ENCODE data around the gene MDM1. TPM values are rescaled to one million over a fixed set of nuclear protein-coding genes. Genes with fewer than 3 reads are reported as not detected.
A peak's percentile ranks its signal among the peaks of the same experiment; 100 is the strongest.

The MDM1 gene
- total RNA-seq, 2 donors from 2014 or later = 34.1 to 60.0 TPM

DNA sequence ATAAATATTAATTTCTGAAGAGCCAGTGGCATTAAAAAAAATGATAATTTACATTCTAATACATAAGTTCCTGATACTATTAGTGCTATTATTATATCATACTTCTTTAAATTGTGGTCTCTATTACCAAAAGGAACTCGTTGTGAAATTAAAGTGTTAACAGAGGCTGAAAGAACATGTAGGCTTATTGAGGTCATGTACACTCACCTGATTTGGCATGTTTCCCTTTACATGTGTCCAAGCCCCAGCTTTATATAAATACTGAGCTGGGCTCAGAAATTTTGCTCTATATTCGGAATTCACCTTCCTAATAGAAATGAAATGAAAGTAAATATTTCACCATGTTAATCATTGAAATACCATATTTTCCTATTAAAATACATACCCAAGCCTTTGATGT is 11.0 kb downstream of the MDM1 start:
- Mint-ChIP-seq H3K27me3 (no peaks in the 10 kb centered on the region), H3K9me3 (no peaks in the 10 kb centered on the region), H3K4me3 (no peak overlapping the region), H3K27ac (peak overlapping the region; percentile 7 to 74), H3K4me1 (ENCODE audit: low read depth in 2 of 2) (peaks cover 12 to 16% of the 10 kb centered on the region in 2 donors), H3K36me3 (peaks cover 23% of the 10 kb centered on the region)
- DNase-seq (ENCODE audit: low spot score) (no peak), ATAC-seq (no peak)

DNA sequence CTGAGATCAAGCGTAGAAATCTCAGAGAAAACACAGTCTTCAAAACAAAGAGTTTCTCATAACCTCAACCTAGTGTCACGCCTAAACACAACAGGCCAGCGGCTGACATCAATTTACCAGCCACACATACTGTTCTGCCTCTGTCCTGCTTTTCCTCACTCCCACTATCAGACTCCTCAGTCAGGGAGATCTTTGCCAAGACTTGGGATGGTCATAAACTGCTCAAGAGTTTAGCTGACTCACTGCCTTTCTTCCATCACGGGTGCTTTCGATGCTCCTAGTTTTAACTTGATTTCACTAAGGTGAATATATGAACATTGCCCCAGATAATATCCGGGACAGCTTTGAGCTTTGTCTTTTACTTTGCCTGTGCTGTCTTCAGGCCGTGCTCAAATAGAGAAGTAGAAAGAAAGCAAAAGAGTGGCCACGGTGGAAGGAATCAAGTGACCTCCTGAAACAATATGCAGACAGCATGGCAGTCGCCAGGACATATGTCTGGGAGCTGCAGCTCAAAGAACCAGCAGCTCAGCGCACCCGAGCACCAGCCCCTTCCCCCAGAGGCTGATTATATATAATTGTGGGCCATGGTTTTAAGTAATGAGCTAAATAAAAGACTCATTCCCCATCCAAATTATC is 12.1 kb downstream of the MDM1 start:
- Mint-ChIP-seq H3K36me3 (peaks cover 18% of the 10 kb centered on the region), H3K9me3 (no peaks in the 10 kb centered on the region), H3K27me3 (no peaks in the 10 kb centered on the region), H3K27ac (peak overlapping the region; percentile 7 to 74), H3K4me3 (no peak overlapping the region), H3K4me1 (ENCODE audit: low read depth in 2 of 2) (peaks cover 13 to 15% of the 10 kb centered on the region in 2 donors)
- DNase-seq (ENCODE audit: low spot score) (no peak), ATAC-seq (no peak)

DNA sequence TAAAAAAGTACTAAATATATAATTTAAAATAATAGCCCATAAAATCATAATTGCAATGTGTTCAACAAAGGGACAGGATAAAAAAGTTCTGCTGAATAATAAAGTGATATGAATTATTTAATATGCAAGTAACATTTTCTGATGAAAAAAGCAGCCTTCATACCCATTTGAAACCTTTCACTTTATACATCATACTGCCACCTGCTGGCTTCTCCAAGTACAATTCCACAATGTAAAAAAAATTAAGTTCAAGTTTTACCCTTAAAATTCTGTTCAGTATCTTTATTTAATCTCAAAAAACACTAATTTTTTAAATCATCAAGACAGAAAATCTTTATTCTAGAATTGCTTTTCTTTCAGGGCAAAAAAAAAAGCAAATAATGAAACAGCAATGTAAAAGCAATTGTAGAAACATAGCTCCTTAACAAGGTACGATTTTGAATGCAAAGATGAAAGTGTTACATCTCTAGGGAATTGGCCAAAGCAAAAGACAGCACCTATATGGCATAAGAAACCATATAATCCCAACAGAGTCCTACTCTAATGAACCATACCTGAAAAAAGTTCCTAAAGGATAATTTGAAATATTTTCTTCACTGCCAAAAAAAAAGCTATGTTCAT is 15.0 kb downstream of the MDM1 start:
- Mint-ChIP-seq H3K36me3 (peaks cover 18% of the 10 kb centered on the region), H3K27ac (peak overlapping the region; percentile 36 to 80), H3K4me3 (peak overlapping the region; percentile 20), H3K27me3 (no peaks in the 10 kb centered on the region), H3K4me1 (ENCODE audit: low read depth in 2 of 2) (peaks cover 13 to 19% of the 10 kb centered on the region in 2 donors), H3K9me3 (no peaks in the 10 kb centered on the region)
- peak; percentile 61 for DNase-seq (ENCODE audit: low spot score)
- ATAC-seq = no peak

DNA sequence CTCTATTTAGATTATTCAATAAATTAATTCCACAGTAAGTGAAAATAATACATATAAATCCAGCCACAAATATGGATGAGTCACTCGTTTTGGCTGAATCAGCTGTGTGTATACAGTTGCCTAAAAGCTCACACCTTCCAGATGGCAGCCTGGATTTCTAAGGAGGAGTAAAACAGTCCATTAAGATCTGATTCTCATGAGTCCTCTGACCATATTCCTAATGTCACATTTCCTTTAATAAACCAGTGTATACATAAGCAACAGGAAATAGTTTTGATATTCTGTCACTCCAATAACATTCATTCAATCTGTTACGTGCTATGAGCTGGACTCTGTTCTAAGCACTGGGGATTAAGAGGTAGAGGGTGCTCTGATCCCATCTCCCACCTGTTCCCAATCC is 21.8 kb downstream of the MDM1 start:
- peaks cover 12 to 25% of the 10 kb centered on the region in 2 donors for H3K4me1 Mint-ChIP-seq (ENCODE audit: low read depth in 2 of 2)
- no peaks in the 10 kb centered on the region for H3K9me3 Mint-ChIP-seq
- H3K27ac Mint-ChIP-seq = no peak overlapping the region
- peaks cover 37% of the 10 kb centered on the region for H3K36me3 Mint-ChIP-seq
- H3K27me3 Mint-ChIP-seq = no peaks in the 10 kb centered on the region
- DNase-seq (ENCODE audit: low spot score) (no peak), ATAC-seq (no peak)
- no peak overlapping the region for H3K4me3 Mint-ChIP-seq

DNA sequence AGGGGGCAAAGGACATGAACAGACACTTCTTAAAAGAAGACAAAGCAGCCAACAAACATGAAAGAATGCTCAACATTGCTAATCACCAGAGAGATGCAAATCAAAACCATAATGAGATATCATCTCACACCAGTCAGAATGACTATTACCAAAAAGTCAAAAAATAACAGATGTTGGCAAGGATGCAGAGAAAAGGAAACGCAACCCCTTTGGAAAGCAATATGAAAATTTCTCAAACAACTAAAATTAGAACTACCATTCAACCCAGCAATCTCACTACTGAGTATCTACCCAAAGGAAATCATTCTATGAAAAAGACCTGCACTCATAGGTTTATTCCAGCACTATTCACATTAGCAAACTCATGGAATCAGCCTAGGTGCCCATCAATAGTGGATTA is 25.6 kb downstream of the MDM1 start:
- H3K4me3 Mint-ChIP-seq = peak overlapping the region; percentile 25
- ATAC-seq = no peak
- H3K27me3 Mint-ChIP-seq = no peaks in the 10 kb centered on the region
- no peaks in the 10 kb centered on the region for H3K9me3 Mint-ChIP-seq
- no peak for DNase-seq (ENCODE audit: low spot score)
- H3K27ac Mint-ChIP-seq = peak overlapping the region; percentile 34 to 53
- peaks cover 11 to 36% of the 10 kb centered on the region in 2 donors for H3K4me1 Mint-ChIP-seq (ENCODE audit: low read depth in 2 of 2)
- H3K36me3 Mint-ChIP-seq = peaks cover 49% of the 10 kb centered on the region

DNA sequence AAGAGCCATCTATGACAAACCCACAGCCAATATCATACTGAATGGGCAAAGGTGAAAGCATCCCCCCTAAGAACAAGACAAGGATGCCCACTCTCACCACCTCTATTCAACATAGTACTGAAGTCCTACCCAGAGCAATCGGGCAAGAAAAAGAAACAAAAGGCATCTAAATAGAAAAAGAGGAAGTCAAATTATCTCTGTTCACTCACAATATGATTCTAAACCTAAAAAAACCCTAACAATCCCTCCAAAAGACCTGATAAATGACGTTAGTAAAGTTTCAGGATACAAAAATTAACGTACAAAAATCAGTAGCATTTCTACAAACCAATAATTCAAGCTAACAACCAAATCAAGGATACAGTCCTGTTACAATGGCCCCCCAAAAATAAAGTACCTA is 26.9 kb downstream of the MDM1 start:
- H3K36me3 Mint-ChIP-seq = peaks cover 62% of the 10 kb centered on the region
- DNase-seq (ENCODE audit: low spot score) (no peak), ATAC-seq (no peak)
- no peaks in the 10 kb centered on the region for H3K27me3 Mint-ChIP-seq
- peak overlapping the region; percentile 34 to 53 for H3K27ac Mint-ChIP-seq
- peaks cover 11 to 48% of the 10 kb centered on the region in 2 donors for H3K4me1 Mint-ChIP-seq (ENCODE audit: low read depth in 2 of 2)
- no peak overlapping the region for H3K4me3 Mint-ChIP-seq
- H3K9me3 Mint-ChIP-seq = no peaks in the 10 kb centered on the region

DNA sequence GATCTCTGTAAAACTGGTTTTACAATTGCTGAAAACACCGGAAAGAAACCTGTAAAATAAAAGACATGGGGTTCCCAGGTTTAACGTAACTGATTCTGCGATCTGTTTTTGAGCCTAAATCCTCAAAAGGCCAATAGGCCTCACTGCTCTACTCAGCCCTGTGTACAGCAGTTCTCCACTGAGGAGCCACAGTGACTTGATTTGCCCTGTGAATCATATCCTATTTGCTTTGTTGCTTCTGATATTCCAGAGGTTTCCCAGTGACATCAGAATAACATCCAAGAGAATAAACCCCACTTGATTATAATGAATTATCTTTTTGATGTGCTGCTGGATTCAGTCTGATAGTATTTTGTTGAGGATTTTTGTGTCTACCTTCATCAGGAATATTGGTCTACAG is 27.5 kb downstream of the MDM1 start:
- Mint-ChIP-seq H3K27ac (peak overlapping the region; percentile 34 to 53), H3K27me3 (no peaks in the 10 kb centered on the region), H3K36me3 (peaks cover 69% of the 10 kb centered on the region), H3K4me3 (no peak overlapping the region), H3K4me1 (ENCODE audit: low read depth in 2 of 2) (peaks cover 11 to 52% of the 10 kb centered on the region in 2 donors), H3K9me3 (no peaks in the 10 kb centered on the region)
- ATAC-seq (no peak), DNase-seq (ENCODE audit: low spot score) (no peak)

DNA sequence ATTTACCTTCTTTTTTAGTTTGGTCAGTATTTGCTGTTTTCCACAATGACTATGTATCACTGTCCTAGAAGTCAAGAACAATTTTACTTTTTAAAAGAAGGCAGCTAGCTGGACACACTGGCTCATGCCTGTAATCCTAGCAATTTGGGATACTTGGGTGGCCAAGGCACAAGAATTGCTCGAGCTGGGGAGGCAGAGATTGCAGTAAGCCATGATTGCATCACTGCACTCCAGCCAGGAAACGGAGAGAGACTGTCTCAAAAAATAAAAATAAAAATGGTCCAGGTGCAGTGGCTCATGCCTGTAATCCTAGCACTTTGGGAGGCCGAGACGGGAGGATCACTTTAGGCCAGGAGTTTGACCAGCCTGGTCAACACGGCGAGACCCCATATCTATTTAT is 28.3 kb downstream of the MDM1 start:
- Mint-ChIP-seq H3K27me3 (no peaks in the 10 kb centered on the region), H3K9me3 (no peaks in the 10 kb centered on the region), H3K27ac (no peak overlapping the region), H3K4me1 (ENCODE audit: low read depth in 2 of 2) (peaks cover 13 to 53% of the 10 kb centered on the region in 2 donors), H3K4me3 (no peak overlapping the region), H3K36me3 (peaks cover 71% of the 10 kb centered on the region)
- DNase-seq (ENCODE audit: low spot score) (no peak), ATAC-seq (no peak)

DNA sequence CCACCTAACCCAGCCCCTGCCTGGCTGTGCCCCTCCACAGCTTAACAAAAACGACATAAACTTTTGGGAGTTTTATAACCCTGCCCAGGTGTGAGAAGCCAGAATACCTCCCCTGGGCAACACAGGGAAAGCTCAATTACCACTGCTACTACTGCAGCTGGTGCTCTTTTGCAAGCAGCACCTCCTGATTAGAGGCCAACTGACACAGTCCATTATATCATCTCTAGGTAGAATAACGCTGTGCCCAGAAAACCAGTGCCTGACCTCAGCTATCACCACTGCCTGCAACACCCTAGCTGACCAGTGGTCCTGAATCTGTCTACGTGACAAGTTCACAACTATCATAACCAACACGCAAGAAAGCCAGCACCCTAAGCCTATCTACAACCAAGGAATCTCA is 34.2 kb downstream of the MDM1 start:
- H3K27me3 Mint-ChIP-seq = no peaks in the 10 kb centered on the region
- no peak overlapping the region for H3K27ac Mint-ChIP-seq
- peaks cover 9 to 28% of the 10 kb centered on the region in 2 donors for H3K4me1 Mint-ChIP-seq (ENCODE audit: low read depth in 2 of 2)
- DNase-seq (ENCODE audit: low spot score) = no peak
- no peaks in the 10 kb centered on the region for H3K9me3 Mint-ChIP-seq
- ATAC-seq = no peak
- no peak overlapping the region for H3K4me3 Mint-ChIP-seq
- peaks cover 49% of the 10 kb centered on the region for H3K36me3 Mint-ChIP-seq

DNA sequence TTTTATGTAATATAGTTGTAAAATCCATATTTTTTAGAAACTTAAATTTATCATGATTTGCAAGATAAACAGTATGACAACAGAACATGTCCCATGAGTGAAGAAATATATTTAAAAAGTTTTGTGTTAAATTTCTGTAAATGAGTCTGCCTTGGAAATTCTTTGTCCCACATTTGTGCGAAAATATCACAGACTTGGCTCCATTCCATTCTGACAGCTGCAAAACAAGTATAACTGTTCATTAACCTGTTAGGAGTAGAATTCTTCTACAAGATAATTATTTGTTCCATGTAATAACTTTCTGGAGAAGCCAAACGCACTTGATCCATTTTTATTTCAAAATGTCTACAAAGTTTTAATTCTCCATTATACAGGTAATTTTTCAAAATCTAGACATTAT is 37.9 kb downstream of the MDM1 start:
- ATAC-seq = no peak
- Mint-ChIP-seq H3K27me3 (no peaks in the 10 kb centered on the region), H3K36me3 (peaks cover 15% of the 10 kb centered on the region), H3K9me3 (no peaks in the 10 kb centered on the region), H3K4me1 (ENCODE audit: low read depth in 2 of 2) (peaks cover 8 to 16% of the 10 kb centered on the region in 2 donors), H3K4me3 (no peak overlapping the region), H3K27ac (no peak overlapping the region)
- no peak for DNase-seq (ENCODE audit: low spot score)

DNA sequence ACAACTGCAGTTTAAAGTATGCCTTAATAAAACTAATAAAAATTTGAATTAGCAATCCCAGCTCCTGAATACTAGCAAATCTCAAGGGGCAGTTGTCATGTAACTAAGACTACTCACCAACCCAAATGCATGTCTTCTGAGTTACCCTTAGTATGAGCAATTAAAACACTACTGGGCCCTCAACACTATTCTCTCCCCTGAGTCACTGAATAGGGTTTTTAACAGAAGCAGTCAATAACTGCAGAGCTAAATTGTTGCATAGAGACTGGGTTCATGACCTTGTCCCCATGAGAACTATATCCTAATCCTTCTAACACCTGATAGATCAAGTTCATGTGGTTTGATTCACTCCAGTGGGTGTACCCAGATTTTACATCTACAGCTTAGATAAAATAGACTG is 38.8 kb downstream of the MDM1 start:
- Mint-ChIP-seq H3K27ac (no peak overlapping the region), H3K36me3 (peaks cover 7% of the 10 kb centered on the region), H3K27me3 (no peaks in the 10 kb centered on the region), H3K9me3 (no peaks in the 10 kb centered on the region), H3K4me3 (no peak overlapping the region), H3K4me1 (ENCODE audit: low read depth in 2 of 2) (peaks cover 8 to 16% of the 10 kb centered on the region in 2 donors)
- no peak for ATAC-seq
- DNase-seq (ENCODE audit: low spot score) = no peak

DNA sequence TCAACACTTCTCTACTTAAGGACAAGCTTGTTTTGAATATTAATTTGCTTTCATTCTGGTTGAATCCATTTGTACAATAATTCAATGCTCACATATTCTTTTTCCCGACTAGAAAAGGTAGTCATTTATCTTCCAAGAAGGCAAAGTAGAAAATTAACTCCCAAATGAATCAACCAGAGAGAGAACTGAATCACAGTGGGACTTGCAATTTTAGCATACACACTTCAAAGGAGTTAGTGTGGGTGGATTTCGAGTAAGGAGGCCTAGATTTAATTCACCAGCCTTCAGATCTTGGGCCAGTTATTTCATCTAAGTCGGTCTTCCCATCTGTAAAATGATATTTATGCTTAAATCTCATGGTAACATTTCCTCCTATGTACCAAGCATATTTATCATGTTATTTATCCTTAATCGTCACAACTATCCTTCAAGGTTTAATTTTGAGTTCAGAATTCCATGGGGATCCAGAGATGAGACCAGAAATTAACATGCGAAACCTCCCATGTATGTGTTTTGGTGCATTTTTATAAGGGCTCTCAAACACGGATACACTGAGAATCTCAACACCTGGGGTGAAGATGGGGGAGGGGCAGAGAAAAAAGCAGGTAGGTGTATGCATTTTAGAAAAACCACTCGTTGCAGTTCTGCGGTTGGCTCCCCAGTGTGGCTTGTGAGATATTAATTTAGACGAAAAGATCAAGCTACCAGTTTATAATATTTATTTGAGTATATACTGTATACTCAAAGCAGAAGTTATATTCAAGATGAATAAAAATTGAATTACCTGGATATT is 39.8 kb downstream of the MDM1 start:
- Mint-ChIP-seq H3K4me1 (ENCODE audit: low read depth in 2 of 2) (peaks cover 10 to 23% of the 10 kb centered on the region in 2 donors), H3K27me3 (no peaks in the 10 kb centered on the region), H3K4me3 (no peak overlapping the region), H3K36me3 (peaks cover 5% of the 10 kb centered on the region), H3K27ac (no peak overlapping the region), H3K9me3 (no peaks in the 10 kb centered on the region)
- ATAC-seq (no peak), DNase-seq (ENCODE audit: low spot score) (no peak)

DNA sequence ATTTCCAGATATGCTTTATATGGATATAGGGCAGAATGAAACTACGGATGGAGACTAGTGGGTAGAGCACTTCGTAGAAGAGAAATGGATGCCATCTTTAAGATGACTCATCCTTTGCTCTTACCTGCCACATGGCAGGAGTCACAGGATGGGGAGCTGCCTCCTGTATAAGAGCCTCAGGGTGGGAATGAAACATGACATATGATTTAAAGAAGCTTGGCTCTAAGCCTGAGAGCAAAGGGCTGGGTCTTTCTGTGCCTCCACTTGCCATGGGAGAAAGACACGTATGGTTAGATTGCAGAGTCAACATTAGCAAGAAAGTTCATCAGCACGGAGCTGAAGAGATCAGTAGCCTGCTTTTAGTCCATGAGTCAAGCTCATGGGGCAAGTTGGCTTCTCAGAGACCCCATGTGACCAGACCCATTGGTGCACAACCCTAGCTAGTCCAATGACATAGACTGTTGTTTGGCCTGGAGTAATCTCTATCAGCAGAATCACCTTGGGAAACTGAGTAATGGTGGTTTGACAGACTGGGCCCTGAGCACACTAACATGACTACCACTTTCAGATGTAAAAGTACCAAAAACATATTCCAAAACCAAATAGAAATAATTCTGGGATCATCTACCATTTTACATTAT is 40.6 kb downstream of the MDM1 start:
- Mint-ChIP-seq H3K27me3 (no peaks in the 10 kb centered on the region), H3K36me3 (no peaks in the 10 kb centered on the region), H3K27ac (peak overlapping the region in 1 of 2 donors; percentile 67), H3K4me1 (ENCODE audit: low read depth in 2 of 2) (peaks cover 7 to 23% of the 10 kb centered on the region in 2 donors), H3K9me3 (no peaks in the 10 kb centered on the region), H3K4me3 (no peak overlapping the region)
- DNase-seq (ENCODE audit: low spot score) (no peak), ATAC-seq (no peak)

DNA sequence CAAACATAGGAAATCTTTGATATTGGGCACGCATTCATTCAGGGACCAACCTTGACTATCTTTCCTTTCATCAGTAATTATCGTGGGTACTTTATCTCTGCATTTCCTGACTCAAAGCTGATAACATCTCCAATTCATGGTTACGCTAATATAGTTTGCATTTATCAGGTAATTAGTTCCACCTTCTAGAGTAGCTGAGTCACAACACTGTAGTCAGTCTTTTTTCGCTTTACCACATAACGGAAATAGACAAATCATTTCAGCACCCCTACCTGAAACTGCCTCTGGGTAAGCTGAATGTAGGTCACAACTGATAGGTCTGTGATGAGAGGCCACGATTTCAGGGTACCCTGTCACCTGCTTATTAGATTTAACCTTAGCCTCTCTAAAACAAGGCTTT is 42.0 kb downstream of the MDM1 start:
- peak; percentile 74 to 98 for ATAC-seq
- no peaks in the 10 kb centered on the region for H3K36me3 Mint-ChIP-seq
- peak overlapping the region; percentile 66 for H3K4me3 Mint-ChIP-seq
- no peaks in the 10 kb centered on the region for H3K27me3 Mint-ChIP-seq
- H3K27ac Mint-ChIP-seq = peak overlapping the region; percentile 43 to 67
- no peak for DNase-seq (ENCODE audit: low spot score)
- no peaks in the 10 kb centered on the region for H3K9me3 Mint-ChIP-seq
- H3K4me1 Mint-ChIP-seq (ENCODE audit: low read depth in 2 of 2) = peaks cover 7 to 23% of the 10 kb centered on the region in 2 donors
